Activated naive CD4-positive, alpha-beta T cell (primary cell): Measurements from ENCODE around the gene ZKSCAN2.

Source experiments
- DNase-seq, 4 experiments: peaks; one replicate each; lab custom pipeline; 2025; lab: John Stamatoyannopoulos, UW

Gene ZKSCAN2

GRCh38 chr16:25257470-25257955 lies at the start of gene ZKSCAN2:
TSS of gene ZKSCAN2 (minus strand) at chr16:25257845. CDS start at chr16:25257127, 718 bp downstream.
- peak; percentile 51 to 71 (median 58) for DNase-seq

DNA sequence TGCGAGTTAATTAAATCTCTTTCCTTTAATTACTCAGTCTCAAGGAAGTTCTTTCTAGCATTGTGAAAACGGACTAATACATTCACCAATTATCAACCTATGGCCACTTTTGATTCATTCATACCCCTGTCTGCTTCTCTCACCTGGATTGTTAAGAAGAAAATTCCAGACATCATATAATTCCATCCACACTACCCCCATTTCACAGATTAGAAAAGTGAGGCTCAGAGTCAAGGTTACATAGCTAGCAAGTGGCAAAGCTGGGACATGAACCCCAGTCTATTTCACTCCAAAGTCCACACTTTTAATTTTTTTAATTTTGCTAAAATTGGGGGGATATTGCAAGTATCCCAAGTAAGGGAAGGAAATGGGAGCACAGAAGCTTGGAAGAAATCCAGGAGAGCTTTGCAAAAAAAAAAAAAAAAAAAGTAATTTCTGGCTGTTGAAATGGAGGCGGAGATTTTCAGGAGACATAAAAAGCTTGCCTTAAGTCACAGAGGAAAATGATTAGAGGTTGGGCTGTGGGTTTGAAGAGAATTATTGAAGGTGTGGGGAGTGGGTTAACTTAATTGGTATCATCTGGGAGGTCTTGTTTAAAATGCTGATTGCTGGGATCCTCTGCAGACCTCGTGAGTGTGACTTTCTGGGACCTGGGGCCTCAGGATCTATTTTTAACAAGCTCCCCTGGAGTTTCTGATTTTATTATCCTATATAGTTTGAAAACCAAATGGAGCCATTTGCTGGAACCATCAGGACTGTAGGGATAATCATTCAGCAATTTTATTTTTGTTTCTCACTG lies 42.3 kb upstream of the ZKSCAN2 start:
- DNase-seq = no peak

- no peak for DNase-seq
Measured at GRCh38 chr16:25298165-25298872, 40.7 kb upstream of the ZKSCAN2 start.

DNA sequence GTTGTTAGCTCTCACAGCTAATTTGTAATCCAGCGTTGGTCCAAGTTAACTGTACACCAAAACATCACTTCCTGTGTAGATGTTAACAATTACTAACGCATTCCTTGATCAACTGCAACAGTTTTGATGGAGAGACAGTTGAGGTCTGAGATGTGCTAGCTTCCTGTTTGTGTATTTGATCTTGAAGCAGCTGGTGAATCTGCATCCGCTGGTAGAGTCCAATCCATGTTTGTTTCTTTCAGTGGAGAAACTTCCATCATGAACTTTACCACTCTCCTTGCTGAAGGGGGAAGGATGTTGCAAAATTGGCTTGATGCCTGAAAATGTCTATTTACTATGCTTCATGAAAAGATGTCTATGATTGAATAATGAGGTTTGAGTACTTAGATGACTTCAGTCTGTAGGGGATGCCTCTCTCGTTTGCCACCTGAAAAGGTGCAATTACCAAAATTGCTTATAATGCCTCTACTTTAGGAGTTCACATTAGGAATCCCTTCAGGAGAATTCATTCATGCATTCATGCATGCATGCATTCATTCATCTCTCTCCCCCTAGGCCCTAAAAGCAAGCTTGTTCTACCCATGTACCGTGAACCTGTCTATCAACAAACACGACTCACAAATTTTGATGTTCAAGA lies 39.6 kb upstream of the ZKSCAN2 start:
- DNase-seq = no peak

DNA sequence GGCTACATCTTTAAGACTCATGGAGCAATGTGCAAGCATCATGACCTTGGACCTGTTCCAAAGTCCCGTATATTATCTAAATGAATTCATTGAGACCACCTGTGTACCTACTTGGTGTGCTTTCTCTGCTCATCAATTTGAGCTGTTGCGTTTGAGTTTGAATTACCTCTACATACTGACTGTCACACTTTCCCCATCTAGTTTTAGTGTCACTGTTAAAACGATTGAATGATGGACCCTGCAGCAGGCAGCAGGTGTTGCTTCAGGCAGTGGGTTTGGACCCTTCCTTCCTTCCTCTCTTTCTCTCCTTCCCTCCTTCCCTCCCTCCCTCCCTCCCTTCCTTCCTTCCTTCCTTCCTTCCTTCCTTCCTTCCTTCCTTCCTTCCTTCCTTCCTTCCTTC lies 33.9 kb upstream of the ZKSCAN2 start:
- DNase-seq = no peak

DNA sequence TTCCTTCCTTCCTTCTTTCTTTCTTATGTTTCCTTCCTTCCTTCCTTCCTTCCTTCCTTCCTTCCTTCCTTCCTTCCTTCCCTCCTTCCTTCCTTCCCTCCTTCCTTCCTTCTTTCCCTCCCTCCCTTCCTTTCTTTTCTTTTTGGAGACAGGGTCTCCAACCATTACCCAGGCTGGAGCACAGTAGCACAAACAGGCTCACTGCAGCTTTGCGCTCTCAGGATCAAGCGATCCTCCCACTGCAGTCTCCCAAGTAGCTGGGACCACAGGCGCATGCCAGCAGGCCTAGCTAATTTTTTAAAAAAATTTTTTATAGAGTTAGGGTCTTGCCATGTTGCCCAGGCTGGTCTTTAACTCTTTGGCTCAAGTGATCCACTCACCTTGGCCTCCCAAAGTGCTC lies 31.8 kb upstream of the ZKSCAN2 start:
- no peak for DNase-seq

DNA sequence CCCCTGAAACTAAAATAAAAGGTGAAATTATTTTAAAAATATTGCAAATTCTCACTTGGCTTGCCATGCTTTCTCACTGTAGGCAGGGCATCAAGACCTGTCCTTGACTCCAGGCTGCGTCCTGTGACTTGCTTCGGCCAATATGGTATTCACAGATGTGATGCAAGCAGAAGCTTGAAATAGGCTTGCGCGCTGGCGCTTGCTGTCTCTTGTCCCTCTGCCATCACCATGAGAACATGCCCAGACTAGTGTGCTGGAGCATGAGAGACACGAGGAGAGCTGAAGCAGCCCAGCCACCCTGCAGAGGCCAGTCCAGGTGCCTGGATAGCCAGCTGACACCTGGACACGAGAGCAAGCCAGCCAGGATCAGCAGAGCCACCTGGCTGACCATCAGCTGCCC lies 21.8 kb upstream of the ZKSCAN2 start:
- DNase-seq = no peak

GRCh38 chr16:25271421-25271820 lies 13.8 kb upstream of the ZKSCAN2 start:
- DNase-seq = no peak

GRCh38 chr16:25270577-25270976 lies 12.9 kb upstream of the ZKSCAN2 start:
- no peak for DNase-seq

DNA sequence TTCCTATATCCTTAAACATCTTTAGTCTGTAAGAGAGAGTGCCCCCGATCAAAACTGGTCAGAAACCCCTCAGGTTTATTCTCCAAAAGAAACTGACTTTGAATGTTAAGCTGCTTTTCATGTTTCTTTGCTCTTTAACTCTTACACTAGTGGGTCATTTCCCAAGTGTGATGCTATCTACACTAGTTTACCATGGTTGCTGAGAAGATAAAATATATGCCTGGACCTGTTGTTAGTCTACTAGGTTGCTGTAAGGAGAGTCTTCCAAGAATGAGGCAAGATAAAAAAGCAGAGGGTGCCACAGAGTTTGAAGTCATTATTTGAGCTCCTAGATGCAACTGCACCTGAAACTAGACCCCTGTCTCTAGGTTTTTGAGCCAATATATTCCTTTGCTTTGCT lies 12.2 kb upstream of the ZKSCAN2 start:
- no peak for DNase-seq

- DNase-seq = no peak
Measured at GRCh38 chr16:25265968-25266367, 8.3 kb upstream of the ZKSCAN2 start.

- DNase-seq = no peak
Measured at GRCh38 chr16:25264597-25264996, 7.0 kb upstream of the ZKSCAN2 start.

DNA sequence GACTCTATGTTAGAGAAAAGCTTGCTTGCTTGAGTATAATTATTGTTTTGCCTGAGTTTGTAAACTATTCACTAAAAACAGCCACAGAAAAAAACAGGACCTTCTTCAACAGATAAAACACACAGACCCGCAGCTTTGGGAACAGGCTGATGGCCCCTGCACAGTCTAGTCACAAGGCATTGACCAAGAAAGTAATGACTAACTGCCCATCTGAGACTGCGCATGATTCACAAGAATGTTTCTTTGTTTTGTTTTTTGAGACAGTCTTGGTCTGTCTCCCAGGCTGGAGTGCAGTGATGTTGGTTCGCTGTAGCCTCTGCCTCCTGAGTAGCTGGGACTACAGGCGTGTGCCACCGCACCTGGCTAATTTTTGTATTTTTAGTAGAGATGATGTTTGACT lies 2.8 kb upstream of the ZKSCAN2 start:
- DNase-seq = no peak

DNA sequence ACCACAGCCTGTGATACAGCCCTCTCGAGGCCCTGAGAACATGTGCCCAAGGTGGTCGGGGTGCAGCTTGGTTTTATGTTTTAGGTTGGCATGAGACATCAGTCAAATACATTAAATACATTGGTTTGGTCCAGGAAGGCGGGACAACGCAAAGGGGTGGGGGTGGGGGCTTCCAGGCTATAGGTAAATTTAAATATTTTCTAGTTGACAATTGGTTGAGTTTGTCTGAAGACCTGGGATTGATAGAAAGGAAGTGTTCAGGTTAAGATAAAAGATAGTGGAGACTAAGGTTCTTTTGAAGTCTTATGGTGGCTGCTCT lies 1.2 kb upstream of the ZKSCAN2 start:
- no peak for DNase-seq

GRCh38 chr16:25257956-25258860 lies 563 bp upstream of the ZKSCAN2 start:
- peak; percentile 54 to 75 (median 72) for DNase-seq

DNA sequence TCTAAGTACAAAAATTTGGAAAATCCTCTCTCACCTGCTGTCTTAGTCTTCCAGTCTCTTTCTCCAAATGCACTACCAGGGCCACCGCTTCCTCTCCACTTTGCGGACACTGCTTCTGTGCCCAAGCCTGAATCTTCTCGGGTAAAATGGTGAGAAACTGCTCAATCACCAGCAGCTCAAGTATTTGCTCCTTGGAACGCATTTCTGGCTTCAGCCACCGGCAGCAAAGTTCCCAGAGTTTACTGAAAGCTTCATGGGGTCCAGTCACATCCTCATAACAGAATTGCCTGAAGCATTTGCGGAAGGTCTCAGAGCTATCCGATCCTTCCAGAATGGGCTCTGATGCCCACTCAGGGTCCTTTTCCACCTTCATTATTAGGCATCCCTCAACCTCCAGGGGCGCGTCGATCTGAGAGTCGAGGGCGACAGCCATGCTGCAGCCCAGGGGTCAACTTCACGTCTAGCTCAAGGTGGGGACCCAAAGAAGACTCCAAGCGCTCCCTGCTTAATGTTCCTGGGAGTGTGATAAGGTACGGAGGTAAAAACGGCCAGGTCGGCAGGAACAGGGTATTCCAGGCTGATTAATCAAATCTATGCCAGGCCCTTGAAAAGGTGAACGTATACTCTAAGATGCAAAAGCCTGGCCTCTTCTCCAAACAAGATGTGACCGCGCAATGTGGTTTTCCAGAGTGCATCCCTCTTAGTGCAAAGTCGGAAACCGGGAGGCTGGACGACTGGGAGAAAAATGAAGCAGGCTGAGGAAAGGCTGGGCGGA lies 763 bp downstream of the ZKSCAN2 start:
- DNase-seq = peak in 1 of 4 experiments; percentile 3

DNA sequence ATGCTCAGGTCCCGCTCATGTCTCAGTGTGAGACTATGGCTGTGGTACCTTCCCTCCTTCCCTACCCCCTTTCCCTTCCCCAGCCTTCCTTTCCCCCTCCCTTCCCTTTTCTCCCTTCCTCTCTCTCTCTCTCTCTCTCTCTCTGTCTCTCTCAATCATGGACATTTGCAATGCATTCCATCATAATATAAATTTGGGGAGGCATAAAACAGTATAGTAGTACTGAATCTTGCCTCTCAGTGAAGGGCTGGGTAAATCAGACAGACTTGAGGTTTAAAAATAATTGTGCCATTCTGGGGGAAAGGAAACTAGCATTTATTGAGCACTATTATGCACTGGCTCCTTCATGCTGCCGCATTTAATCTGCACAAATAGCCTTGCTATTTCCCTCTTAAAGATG lies 4.3 kb downstream of the ZKSCAN2 start:
- DNase-seq = no peak

GRCh38 chr16:25250467-25250866 lies 7.2 kb downstream of the ZKSCAN2 start:
- no peak for DNase-seq

DNA sequence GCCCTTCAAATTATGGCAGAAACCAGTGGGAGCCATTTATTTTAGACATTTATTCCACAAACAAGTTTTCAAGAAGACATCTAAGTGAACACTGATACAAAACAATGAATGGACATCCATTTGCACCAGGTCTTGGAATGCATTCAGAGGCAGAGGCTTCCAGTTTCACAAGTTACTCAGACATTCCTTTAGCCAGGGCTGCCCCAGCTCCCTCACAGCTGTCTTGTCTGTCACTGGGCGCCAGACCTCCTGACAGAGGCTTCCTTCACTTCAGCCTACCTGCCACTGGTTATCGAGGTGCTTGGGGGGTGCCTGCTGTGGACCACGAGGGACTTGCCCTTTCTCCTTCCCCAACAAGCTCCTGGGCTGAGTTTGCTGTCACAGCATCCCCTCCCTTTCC lies 21.7 kb downstream of the ZKSCAN2 start:
- DNase-seq = no peak

DNA sequence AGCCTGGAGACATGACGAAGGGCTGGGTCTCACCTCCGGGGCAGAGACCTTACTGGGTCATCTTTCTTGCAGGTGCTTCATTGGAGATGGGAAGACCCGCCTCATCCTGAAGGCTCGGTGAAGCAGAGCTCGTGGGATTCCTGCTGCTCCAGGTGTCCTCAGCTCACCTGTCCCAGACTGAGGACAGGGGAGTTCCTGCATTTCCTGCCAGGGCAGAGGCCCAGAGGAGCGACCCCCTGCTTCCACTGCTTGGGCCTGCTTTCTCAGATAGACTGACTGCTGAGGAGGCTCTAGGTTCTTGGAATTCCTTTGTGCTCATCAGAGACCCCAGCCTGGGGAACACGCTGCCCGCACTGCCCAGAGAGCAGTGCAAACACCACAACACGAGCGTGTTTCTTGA lies 29.3 kb downstream of the ZKSCAN2 start:
- no peak for DNase-seq

- no peak for DNase-seq
Measured at GRCh38 chr16:25224731-25225319, 32.8 kb downstream of the ZKSCAN2 start.
